Measurements from ENCODE around the gene IGFBP2. TPM values are rescaled to one million over a fixed set of nuclear protein-coding genes. Genes with fewer than 3 reads are reported as not detected.

IGFBP2 gene
- total and polyA plus RNA-seq, 2 of the 8 experiments (the other 6 are each of a cell fraction or from before 2014, with no cell fraction given), result 326 to 782 TPM

GRCh38 chr2:216632346-216632951 is 771 bp upstream of the IGFBP2 start:
- peaks cover 32% of the 10 kb centered on the region for H3K23me2 ChIP-seq (ENCODE audit: low read depth, low read length)
- H4K8ac ChIP-seq (ENCODE audit: extremely low read depth, insufficient read depth, low read length), result no peak overlapping the region
- no peaks in the 10 kb centered on the region for H3K9me3 ChIP-seq (ENCODE audit: insufficient read depth in 2 of 2, low read depth in 1 of 2, low read length in 1 of 2)
- 0 out of 2 replicates have a peak overlapping the region, but pooled peaks have one; percentile 17 for H2AK5ac ChIP-seq (ENCODE audit: low read depth, low read length)
- H4K5ac ChIP-seq (ENCODE audit: insufficient read length, low read depth, low read length), result no peak overlapping the region
- peak overlapping the region in 3 of 4 experiments; percentile 7 to 84 (median 84); a peak in 6 of 7 replicates for H3K9ac ChIP-seq (replicated peaks in 1 of 4; ENCODE audit: extremely low read depth in 1 of 4, low read depth in 3 of 4, low read length in 3 of 4)
- ChIA-PET POLR2A (ENCODE audit: partially characterized antibody) (interaction anchor here (0.7 to 4.6 kb wide), 16 partner anchors 8 to 581 kb away, joined by 3 to 32 read pairs (median 3); partner anchors contain the start of gene RPL37A), CTCF (ENCODE audit: partially characterized antibody) (interaction anchor here (0.7 to 6.3 kb wide), 10 partner anchors 10 to 114 kb away, joined by 3 to 54 read pairs (median 4); no protein-coding TSS in a partner anchor)
- peak overlapping the region; percentile 75 for H2BK12ac ChIP-seq (ENCODE audit: low read depth, low read length)
- H4K20me1 ChIP-seq (replicated peaks in 1 of 2; ENCODE audit: control insufficient read depth in 1 of 2, insufficient read depth in 2 of 2, low read length in 2 of 2), result peaks cover under 1 to 4% of the 10 kb centered on the region in 2 experiments
- H2AFZ ChIP-seq (ENCODE audit: low read length), result 0 out of 2 replicates have a peak overlapping the region, but pooled peaks have one; percentile 72
- H3K23ac ChIP-seq (ENCODE audit: insufficient read length), result no peak overlapping the region
- 20% methylated on average over 11 of the region's 13 CpGs; no CpG with 5 or more reads in 1 of the 2 experiments for WGBS, 2 experiments (ENCODE audit: extremely low coverage in 1 of 2, insufficient coverage in 1 of 2, insufficient read length in 1 of 2, insufficient replicate concordance in 2 of 2, low coverage in 1 of 2, low lambda C conversion rate in 2 of 2, missing lambda C conversion rate in 1 of 2)
- DNase-seq (ENCODE audit: low read depth in 1 of 2, low spot score in 2 of 2) (peak in 1 of 2 experiments; percentile 52), FAIRE-seq (no peak)
- peak overlapping the region; percentile 71 to 83 (median 74) for H3K4me3 ChIP-seq (ENCODE audit: extremely low read depth in 1 of 4, insufficient read depth in 2 of 4, low read depth in 3 of 4, low read length in 4 of 4)
- peak overlapping the region; percentile 33 for H3K18ac ChIP-seq (ENCODE audit: extremely low read depth, low read length)
- peak overlapping the region; percentile 75 for H4K91ac ChIP-seq (replicated peaks; ENCODE audit: insufficient read length, low read length)
- H2BK5ac ChIP-seq (ENCODE audit: low read depth, low read length), result no peak overlapping the region; the same call in 1 of the 2 replicates
- H3K14ac ChIP-seq (ENCODE audit: insufficient read length), result no peak overlapping the region
- H3K79me2 ChIP-seq (ENCODE audit: control insufficient read depth in 1 of 2, insufficient read depth in 2 of 2, low read length in 2 of 2), result peaks cover 2 to 38% of the 10 kb centered on the region in 2 experiments; a peak in 3 of 4 replicates
- no peak overlapping the region; the same call in 1 of the 2 replicates for H3K27ac ChIP-seq (ENCODE audit: low read depth, low read length)
- peaks cover 14 to 24% (median 17%) of the 10 kb centered on the region in 4 experiments for H3K4me1 ChIP-seq (replicated peaks in 1 of 4; ENCODE audit: control insufficient read depth in 3 of 4, insufficient read depth in 4 of 4, low read length in 3 of 4)
- TF ChIP-seq SAP30 (IDR thresholded peaks at IDR 0.05; ENCODE audit: insufficient read depth, insufficient replicate concordance, low read length), result peak; percentile 47
- TF ChIP-seq EZH2 (IDR thresholded peaks at IDR 0.05; ENCODE audit: low read depth, low read length, severe bottlenecking), result peak; percentile 44
- peak; percentile 92 for TF ChIP-seq CTBP2 (IDR thresholded peaks at IDR 0.05; ENCODE audit: borderline replicate concordance, insufficient read depth, insufficient read length, low read length)
- TF ChIP-seq, protein P1, sequence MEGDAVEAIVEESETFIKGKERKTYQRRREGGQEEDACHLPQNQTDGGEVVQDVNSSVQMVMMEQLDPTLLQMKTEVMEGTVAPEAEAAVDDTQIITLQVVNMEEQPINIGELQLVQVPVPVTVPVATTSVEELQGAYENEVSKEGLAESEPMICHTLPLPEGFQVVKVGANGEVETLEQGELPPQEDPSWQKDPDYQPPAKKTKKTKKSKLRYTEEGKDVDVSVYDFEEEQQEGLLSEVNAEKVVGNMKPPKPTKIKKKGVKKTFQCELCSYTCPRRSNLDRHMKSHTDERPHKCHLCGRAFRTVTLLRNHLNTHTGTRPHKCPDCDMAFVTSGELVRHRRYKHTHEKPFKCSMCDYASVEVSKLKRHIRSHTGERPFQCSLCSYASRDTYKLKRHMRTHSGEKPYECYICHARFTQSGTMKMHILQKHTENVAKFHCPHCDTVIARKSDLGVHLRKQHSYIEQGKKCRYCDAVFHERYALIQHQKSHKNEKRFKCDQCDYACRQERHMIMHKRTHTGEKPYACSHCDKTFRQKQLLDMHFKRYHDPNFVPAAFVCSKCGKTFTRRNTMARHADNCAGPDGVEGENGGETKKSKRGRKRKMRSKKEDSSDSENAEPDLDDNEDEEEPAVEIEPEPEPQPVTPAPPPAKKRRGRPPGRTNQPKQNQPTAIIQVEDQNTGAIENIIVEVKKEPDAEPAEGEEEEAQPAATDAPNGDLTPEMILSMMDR (IDR thresholded peaks at IDR 0.05; ENCODE audit: control extremely low read depth in 1 of 3, insufficient read depth in 1 of 3, low read depth in 1 of 3, low read length in 3 of 3), result no peak
- H2BK120ac ChIP-seq (replicated peaks; ENCODE audit: low read depth, low read length), result no peak overlapping the region
- H3K36me3 ChIP-seq (ENCODE audit: control insufficient read depth in 2 of 4, insufficient read depth in 4 of 4, low read length in 3 of 4), result peaks cover 0 to 5% (median under 1%) of the 10 kb centered on the region in 4 experiments; a peak in 2 of 8 replicates
- H3K4ac ChIP-seq (replicated peaks; ENCODE audit: insufficient read length, low read depth, low read length), result no peak overlapping the region
- no peak overlapping the region for H3K56ac ChIP-seq (replicated peaks; ENCODE audit: insufficient read length, low read depth, low read length)
- H3K27me3 ChIP-seq (replicated peaks in 1 of 4; ENCODE audit: control insufficient read depth in 3 of 4, extremely low read depth in 1 of 4, insufficient read depth in 3 of 4, low read length in 3 of 4), result peaks cover 0 to 8% (median 6%) of the 10 kb centered on the region in 4 experiments; a peak in 3 of 7 replicates
- peak overlapping the region; percentile 95 to 99 for H3K4me2 ChIP-seq (ENCODE audit: insufficient read depth in 1 of 2, low read depth in 2 of 2, low read length in 2 of 2)
- peaks cover 4% of the 10 kb centered on the region; the same call in 1 of the 2 replicates for H3K79me1 ChIP-seq (ENCODE audit: low read depth, low read length)
- peak overlapping the region; percentile 75 for H2BK15ac ChIP-seq (ENCODE audit: low read length)
- no peak overlapping the region for H2BK20ac ChIP-seq (ENCODE audit: low read length)

All from H1 (cell line).